HG02884 (cell line): ENCODE data around the gene TMEM163.

Experiments used
- ATAC-seq: cut with Tn5 transposase; IDR thresholded peaks from one replicate; pipeline ENCODE4 v1.9.1; 2021; ENCODE audit warnings: mild to moderate bottlenecking, moderate library complexity; ENCODE audit not compliant: unreplicated experiment

The TMEM163 gene

GRCh38 chr2:134441153-134441863 lies 277.5 kb downstream of the TMEM163 start:
- ATAC-seq: no peak

GRCh38 chr2:134440336-134440909 lies 278.4 kb downstream of the TMEM163 start:
- ATAC-seq: no peak

GRCh38 chr2:134438371-134438770 lies 280.4 kb downstream of the TMEM163 start:
- no peak for ATAC-seq

GRCh38 chr2:134436706-134437105 lies 282.1 kb downstream of the TMEM163 start:
- ATAC-seq: no peak

- no peak for ATAC-seq
Observed at GRCh38 chr2:134435936-134436335, 282.9 kb downstream of the TMEM163 start.

GRCh38 chr2:134435505-134435904 lies 283.3 kb downstream of the TMEM163 start:
- ATAC-seq: no peak

- ATAC-seq: no peak
Observed at GRCh38 chr2:134433979-134434378, 284.8 kb downstream of the TMEM163 start.

- no peak for ATAC-seq
Observed at GRCh38 chr2:134433469-134433868, 285.3 kb downstream of the TMEM163 start.

- ATAC-seq: no peak
Observed at GRCh38 chr2:134432435-134432883, 286.3 kb downstream of the TMEM163 start.

- no peak for ATAC-seq
Observed at GRCh38 chr2:134431838-134432434, 286.9 kb downstream of the TMEM163 start.

- ATAC-seq: no peak
Observed at GRCh38 chr2:134429886-134430285, 288.9 kb downstream of the TMEM163 start.

- no peak for ATAC-seq
Observed at GRCh38 chr2:134426721-134427120, 292.1 kb downstream of the TMEM163 start.

- no peak for ATAC-seq
Observed at GRCh38 chr2:134425724-134426496, 292.9 kb downstream of the TMEM163 start.

GRCh38 chr2:134421556-134422328 lies 297.1 kb downstream of the TMEM163 start:
- ATAC-seq: no peak

- ATAC-seq: no peak
Observed at GRCh38 chr2:134420920-134421319, 297.9 kb downstream of the TMEM163 start.

- ATAC-seq: no peak
Observed at GRCh38 chr2:134420259-134420658, 298.5 kb downstream of the TMEM163 start.

GRCh38 chr2:134417968-134418582 lies 300.7 kb downstream of the TMEM163 start:
- ATAC-seq: no peak

- no peak for ATAC-seq
Observed at GRCh38 chr2:134416637-134417036, 302.2 kb downstream of the TMEM163 start.

GRCh38 chr2:134416018-134416417 lies 302.8 kb downstream of the TMEM163 start:
- ATAC-seq: no peak

GRCh38 chr2:134413912-134414311 lies 304.9 kb downstream of the TMEM163 start:
- ATAC-seq: no peak
